NK-92 treated with Interleukin-12 subunit alpha and Interleukin-12 subunit beta, amount 100 ng/mL, for 24 hours (cell line): ENCODE results near the gene IP6K3.

Source experiments
- DNase-seq: peaks from one replicate; lab custom pipeline; 2025; lab: John Stamatoyannopoulos, UW

Gene IP6K3

DNA sequence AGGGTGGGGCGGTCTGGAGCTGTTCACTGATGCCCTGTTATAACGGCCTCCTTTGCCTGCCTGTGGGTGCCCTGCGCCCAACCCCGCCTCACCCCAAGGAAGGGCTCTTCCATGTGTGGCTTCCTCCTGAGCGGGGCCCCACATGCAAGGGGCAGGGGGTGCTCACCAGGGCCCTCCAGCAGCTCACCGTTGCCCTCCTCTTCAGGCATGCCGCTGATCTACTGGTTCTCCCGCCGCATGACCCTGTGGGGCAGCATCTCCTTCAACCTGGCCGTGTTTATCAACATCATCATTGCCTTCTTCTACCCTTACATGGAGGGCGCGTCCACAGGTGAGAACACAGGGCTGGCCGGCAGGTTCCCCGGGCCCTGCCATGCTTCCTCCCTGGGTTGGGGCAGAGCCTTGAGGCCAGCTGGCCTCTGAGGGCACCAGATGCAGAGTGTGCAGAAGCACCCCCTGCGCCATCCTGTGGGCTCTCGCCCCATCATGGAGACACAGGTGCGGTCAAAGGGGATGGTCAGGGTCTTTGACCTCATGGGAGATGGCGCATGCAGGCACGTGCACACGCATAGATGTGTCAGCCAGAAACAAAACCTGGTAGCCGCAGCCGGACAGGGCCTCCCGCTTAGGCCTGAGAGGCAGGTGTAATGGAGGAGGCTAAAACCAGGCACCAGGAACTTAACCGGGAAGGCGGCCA, 58.1 kb downstream of the IP6K3 start:
- no peak for DNase-seq

GRCh38 chr6:33688006-33688405, 58.7 kb downstream of the IP6K3 start:
- no peak for DNase-seq

- no peak for DNase-seq
Observed at GRCh38 chr6:33686981-33687975, 59.4 kb downstream of the IP6K3 start.

DNA sequence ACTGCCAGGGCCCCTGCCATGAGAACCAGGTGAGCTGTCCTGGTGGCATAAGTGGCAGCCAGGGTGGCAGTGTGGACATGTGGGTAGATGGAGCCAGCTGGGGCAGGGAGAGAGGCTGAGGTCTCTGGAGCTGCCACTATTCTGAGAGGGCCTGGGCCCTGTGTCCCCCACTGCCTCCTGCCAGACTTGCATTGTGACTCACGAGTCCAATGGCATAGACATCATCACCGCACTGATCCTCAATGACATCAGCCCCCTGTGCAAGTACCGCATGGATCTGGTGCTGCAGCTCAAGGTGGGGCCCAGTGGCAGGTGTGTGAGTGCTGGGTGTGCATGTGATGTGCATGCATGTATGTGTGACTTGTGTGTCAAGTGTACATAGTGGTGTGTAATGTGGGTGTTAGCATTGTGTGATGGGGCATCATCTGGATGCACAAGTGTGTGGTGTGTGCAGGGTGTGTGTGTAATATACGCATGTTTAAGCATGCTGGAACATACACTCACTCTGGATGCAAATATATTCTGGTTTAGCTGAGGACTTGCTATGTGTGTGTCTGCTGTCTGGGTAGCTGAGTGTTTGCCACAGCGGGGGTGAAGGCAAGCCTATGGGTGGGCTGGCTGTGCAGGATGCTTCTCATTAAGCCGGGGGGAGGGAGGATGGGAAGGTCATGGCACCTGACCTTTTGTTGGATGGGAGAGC, 60.3 kb downstream of the IP6K3 start:
- no peak for DNase-seq

DNA sequence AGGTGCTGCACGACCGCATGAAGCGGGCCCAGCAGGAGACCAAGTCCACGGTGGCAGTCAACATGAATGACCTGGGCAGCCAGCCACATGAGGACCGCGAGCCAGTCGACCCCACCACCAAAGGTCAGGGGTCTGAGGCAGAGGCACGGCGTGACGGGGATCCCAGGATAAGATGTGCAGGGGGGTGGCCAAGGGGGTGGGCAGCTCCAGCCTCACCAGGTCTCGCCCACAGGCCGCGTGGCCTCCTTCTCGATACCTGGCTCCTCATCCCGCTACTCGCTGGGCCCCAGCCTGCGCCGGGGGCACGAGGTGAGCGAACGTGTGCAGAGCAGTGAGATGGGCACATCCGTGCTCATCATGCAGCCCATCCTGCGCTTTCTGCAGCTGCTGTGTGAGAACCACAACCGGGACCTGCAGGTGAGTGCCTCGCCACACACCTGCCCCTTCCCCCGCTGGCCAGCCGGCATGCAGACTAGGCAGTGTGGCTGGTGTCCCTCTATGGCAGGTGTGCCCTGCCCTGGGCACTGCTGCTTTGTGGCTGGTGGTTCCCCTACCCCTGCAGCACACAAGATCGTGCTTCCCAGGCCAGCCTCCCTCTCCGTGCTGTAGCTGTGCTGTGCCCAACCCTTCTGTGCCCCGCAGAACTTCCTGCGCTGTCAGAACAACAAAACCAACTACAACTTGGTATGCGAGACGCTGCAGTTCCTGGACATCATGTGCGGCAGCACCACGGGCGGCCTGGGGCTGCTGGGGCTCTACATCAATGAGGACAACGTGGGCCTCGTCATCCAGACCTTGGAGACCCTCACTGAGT, 61.1 kb downstream of the IP6K3 start:
- DNase-seq = no peak

GRCh38 chr6:33684983-33685382, 61.7 kb downstream of the IP6K3 start:
- no peak for DNase-seq

DNA sequence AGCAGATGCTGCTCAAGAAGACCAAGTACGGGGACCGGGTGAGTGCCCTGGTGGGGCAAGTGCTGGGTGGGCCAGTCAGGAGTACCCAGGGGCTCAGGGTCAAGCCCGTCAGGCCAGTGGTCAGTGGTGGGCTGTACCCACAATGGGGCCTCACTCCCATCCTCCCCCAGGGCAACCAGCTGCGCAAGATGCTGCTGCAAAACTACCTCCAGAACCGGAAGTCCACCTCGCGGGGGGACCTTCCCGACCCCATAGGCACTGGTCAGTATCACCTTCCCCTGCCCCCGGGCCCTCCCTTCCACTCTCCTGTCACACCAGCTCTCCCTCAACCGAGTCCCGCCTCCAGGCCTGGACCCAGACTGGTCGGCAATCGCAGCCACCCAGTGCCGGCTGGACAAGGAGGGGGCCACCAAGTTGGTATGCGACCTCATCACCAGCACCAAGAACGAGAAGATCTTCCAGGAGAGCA, 62.2 kb downstream of the IP6K3 start:
- no peak for DNase-seq

GRCh38 chr6:33683576-33684427, 62.9 kb downstream of the IP6K3 start:
- DNase-seq = no peak

DNA sequence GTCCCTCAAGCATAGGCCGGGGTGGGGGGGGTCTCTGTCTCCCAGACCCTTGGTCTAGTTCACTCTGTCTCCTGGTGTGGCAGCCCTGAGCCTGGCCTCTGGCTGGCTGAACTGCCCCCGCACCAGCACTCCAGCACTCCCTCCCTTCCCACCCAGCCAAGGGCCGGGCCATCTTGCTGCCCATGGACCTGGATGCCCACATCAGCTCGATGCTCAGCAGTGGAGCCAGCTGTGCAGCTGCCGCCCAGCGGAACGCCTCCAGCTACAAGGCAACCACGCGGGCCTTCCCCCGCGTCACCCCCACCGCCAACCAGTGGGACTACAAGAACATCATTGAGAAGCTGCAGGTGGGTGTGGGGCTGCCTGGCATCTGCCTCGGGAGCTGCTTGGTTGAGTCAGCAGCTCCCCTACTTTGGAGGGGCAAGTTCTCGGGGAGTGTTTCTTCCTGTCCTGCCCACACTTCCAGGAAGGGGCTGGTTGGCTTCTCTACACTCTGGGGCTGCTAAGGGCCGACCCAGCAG, 63.6 kb downstream of the IP6K3 start:
- DNase-seq = no peak

GRCh38 chr6:33682341-33682740, 64.4 kb downstream of the IP6K3 start:
- no peak for DNase-seq

DNA sequence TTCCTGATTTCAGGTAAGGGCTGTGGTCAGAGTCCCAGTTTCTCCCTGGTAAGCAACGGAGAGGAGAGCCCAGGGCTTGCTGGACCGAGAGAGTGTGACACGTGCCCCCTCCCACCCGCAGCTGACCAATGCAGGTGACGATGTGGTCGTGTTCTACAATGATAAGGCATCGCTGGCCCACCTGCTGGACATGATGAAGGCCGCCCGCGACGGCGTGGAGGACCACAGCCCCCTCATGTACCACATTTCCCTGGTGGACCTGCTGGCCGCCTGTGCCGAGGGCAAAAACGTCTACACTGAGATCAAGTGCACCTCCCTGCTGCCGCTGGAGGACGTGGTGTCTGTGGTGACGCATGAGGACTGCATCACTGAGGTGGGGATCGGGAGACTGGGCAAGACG, 66.9 kb downstream of the IP6K3 start:
- no peak for DNase-seq

- DNase-seq = no peak
Observed at GRCh38 chr6:33678932-33679490, 67.7 kb downstream of the IP6K3 start.

DNA sequence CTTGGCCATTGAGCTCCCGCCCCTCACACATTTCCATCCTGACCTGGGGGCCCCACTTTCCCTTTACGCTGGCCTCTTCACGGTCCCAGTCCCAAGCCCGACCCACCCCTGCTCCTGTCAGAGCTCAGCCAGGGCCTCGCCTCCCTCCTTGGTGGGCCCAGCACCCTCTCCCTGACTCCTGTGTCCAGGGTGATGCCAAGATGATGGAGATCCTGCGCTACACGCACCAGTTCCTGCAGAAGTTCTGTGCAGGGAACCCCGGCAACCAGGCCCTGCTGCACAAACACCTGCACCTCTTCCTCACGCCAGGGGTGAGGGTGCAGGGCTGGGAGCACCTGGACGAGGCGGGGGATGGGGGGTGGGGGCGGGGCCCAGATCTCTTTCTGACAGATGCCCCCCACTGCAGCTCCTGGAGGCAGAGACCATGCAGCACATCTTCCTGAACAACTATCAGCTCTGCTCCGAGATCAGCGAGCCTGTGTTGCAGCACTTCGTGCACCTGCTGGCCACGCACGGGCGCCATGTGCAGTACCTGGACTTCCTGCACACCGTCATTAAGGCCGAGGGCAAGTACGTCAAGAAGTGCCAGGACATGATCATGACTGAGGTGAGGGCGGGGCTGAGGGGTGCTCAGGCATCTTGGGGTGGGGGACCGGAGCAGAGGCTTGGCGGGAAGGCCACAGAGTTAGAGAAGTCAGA, 68.3 kb downstream of the IP6K3 start:
- no peak for DNase-seq

DNA sequence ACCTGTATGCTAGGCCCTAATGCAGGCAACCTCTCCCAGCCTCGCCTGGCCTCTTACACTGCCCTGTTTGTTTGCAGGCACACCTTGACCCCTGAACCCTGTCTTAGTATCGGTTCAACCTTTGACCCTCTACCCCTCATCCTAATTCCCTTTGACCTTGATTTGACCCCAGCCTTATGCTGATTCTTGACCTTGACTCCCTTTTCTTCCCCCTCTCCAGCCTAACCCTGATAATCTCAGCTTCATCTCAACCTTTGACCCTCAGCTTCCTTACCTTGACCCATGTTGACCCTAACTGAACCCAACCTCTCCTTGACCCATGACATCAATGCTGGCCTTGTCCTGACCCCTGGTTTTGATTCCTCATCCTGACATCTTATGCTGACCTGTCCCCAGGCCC, 69.0 kb downstream of the IP6K3 start:
- DNase-seq = no peak

- DNase-seq = no peak
Observed at GRCh38 chr6:33677143-33677660, 69.5 kb downstream of the IP6K3 start.

DNA sequence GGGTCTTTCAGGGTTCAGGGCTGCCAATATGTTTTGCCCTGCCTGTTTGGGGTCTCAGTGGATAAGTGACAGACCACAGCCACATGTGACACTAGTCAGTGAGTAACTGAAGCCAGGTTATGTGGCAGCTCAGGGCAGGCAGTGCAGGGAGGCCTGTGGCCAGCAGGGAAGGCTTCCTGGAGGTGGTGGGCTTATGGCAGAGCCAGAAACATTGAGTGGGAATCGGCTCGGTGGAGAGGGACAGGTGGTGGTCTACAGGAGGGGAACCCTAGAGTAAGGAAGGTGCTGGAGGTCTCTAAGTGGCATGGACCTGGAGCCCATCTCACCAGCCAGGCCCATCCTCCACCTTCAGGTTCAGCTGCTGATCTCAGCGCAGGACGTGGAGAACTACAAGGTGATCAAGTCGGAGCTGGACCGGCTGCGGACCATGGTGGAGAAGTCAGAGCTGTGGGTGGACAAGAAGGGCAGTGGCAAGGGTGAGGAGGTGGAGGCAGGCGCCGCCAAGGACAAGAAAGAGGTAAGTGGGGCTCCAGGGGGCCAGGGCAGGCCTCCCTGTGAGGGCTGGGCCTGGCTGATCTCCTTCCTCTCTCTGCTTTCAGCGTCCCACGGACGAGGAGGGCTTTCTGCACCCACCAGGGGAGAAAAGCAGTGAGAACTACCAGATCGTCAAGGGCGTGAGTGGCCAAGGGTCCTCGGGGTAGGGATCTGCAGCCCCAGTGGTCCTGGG, 70.1 kb downstream of the IP6K3 start:
- DNase-seq = no peak

DNA sequence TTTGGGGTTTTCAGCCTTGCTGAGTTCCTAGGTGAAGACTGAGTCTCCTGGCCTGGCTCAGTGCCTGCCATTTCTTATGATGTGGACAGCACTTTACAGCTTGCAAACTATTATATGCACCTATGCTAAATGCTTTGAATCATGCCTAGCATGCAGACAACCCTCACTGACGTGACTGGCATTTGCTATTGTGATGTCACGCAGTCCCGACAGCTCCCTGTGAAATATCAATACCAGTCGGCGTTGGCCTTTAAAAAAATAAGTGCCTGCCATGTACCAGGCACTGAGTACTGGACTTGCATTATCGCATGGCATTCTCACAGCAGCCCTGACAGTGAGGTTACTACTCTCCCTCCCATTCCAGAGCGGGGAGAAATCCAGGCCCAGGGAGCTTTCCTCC, 70.7 kb downstream of the IP6K3 start:
- no peak for DNase-seq

- no peak for DNase-seq
Observed at GRCh38 chr6:33673851-33674250, 72.9 kb downstream of the IP6K3 start.

- DNase-seq = no peak
Observed at GRCh38 chr6:33672808-33673207, 73.9 kb downstream of the IP6K3 start.
